Adrenal gland (tissue), 12 donors: ENCODE data around the gene CCDC66. TPM values are rescaled to one million over a fixed set of nuclear protein-coding genes. Genes with fewer than 3 reads are reported as not detected.

ENCODE experiments used
- DNase-seq, 7 donors: peaks; one replicate each; pipeline ENCODE4 v3.0.0-alpha.2; 2019 to 2020
- H3K27ac ChIP-seq, 5 donors: fragments of 200-600 bp; sonication (generic) in 4 of 5; 1 replicate in 3 of 5; 2 replicates in 2 of 5; pipeline versions ENCODE4 v1.5.1 to v1.8.0; 2016 to 2020; ENCODE audit warnings: mild to moderate bottlenecking in 1 of 5
- H3K27me3 ChIP-seq: fragments of 200-600 bp; 2 replicates; pipeline ENCODE4 v1.8.0; 2021
- H3K36me3 ChIP-seq, 2 donors: fragments of 200-600 bp; replicated peaks in 1 of 2; 1 replicate in 1 of 2; 2 replicates in 1 of 2; pipeline versions ENCODE4 v1.5.1 to v1.8.0; 2018 to 2022
- H3K4me1 ChIP-seq, 2 donors: fragments of 200-600 bp; replicated peaks in 1 of 2; 1 replicate in 1 of 2; 2 replicates in 1 of 2; pipeline versions ENCODE4 v1.5.1 to v1.8.0; 2018 to 2021
- H3K4me3 ChIP-seq, 4 donors: fragments of 200-600 bp; sonication (generic) in 3 of 4; one replicate each; pipeline ENCODE4 v1.5.1; 2016 to 2018
- H3K9me3 ChIP-seq, 3 donors: fragments of 200-600 bp; sonication (generic) in 1 of 3; replicated peaks in 1 of 3; 1 replicate in 2 of 3; 2 replicates in 1 of 3; pipeline versions ENCODE4 v1.5.1 to v1.8.0; 2016 to 2021
- CTCF ChIP-seq, 6 experiments: fragments of 450-650 bp in 4 of 6; fragments of 200-600 bp in 2 of 6; sonication (generic) in 1 of 6; IDR thresholded peaks; 1 replicate in 5 of 6; 2 replicates in 1 of 6; pipeline versions ENCODE4 v1.5.1 to v1.8.0; 2016 to 2021; ENCODE audit warnings: antibody characterized with exemption in 6 of 6, mild to moderate bottlenecking in 2 of 6, moderate library complexity in 1 of 6
- POLR2A ChIP-seq, 2 donors: fragments of 450-650 bp; IDR thresholded peaks; one replicate each; pipeline ENCODE4 v1.6.1; 2017; ENCODE audit warnings: antibody characterized with exemption in 2 of 2, mild to moderate bottlenecking in 2 of 2, moderate library complexity in 1 of 2
- WGBS, 4 donors: extraction: QIAGEN DNeasy Blood & Tissue Kit in 2 of 4; methylation state at CpG; one replicate each; pipeline versions ENCODE4 v1.1.5 to v1.1.7; 2013 to 2017; 5-methylcytosine and 5-hydroxymethylcytosine counted together
- intact Hi-C, 2 donors: fragments of 100-400 bp; cut with DNase I; formaldehyde crosslinking; loops; one replicate each; pipeline versions ENCODE4 v1.14.1 to v1.15.0; 2022 to 2023
- polyA plus RNA-seq, 3 donors: library from polyadenylated mRNA; stranded (reverse); fragments of 200-250 nt in 2 of 3; fragments of 350-450 nt in 1 of 3; fragmentation: Illumina TruSeq in 1 of 3; extraction: RNeasy Lipid Tissue Mini Kit (QIAGEN cat#74804) in 1 of 3; gene quantifications; one replicate each; pipeline ENCODE4 v1.2.3, GENCODE V29; 2013 to 2014
- total RNA-seq, 9 donors: library from RNA; depleted of rRNA in 4 of 9; stranded (reverse); fragments of >200 nt in 4 of 9; fragments of 120-200 nt in 1 of 9; fragmentation: NEBNext Ultra II Directional in 1 of 9; extraction: Animal tissue kit (Norgen Biotek cat#: 25700) in 1 of 9; gene quantifications; one replicate each; pipeline versions ENCODE4 v1.1.0 to v1.2.4, GENCODE V29; 2013 to 2023
- donor health status: healthy with polysubstance abuse.
- donor health status: Bipolar disorder and iron deficiency.
- donor health status: DM: yes; HTN: yes; CAD: no.
- donor health status: DM: no; HTN: no; CAD: no.
- donor health status: DM: no; HTN: no; CAD: no.
- donor health status: DM: yes; HTN: yes; CAD: no.

The CCDC66 gene
- total and polyA plus RNA-seq, 12 donors = 6.6 to 35.9 (median 18.5) TPM

DNA sequence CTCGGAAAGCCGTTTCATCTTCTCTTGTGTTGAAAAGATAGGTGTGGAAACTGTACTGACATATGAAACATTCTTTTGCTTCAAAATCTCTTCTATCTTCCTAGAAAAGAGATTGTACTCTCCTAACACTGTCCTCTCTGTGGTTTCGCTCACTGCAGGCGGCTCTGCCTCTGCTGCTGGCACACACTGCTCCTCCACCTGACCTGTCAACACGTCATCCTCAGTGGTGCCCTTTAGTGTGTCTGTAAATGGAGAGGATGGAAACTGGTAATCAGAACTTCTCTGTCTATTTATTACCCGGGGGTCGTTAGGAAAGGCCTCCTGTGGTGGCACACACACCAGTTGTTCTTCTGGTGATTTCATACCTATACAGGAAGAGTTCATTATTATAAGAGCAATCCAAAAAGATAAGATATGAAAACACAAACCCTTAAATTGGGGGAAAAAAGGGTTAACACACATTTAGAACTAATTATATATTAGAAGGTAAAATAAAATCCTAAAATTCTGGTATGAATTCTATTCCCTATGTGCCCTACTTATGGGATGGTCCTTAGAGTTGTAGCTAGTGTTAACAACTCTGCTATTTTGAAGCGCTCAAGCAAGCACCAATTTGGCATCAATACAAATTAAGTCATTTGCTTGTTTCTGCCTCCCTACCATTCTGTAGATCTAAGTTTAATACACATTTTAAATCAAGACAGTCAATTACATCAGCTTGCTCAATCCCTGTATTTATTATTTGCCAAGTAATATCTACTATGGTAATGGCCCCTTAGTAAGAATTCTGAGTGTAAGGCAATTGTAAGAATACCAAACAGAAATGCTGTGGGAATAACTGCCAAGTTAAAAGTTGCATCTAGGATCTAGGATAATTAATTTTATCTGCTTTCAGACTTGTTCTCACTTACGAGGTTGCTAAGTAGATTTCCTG is 76.9 kb downstream of the CCDC66 start:
- Histone ChIP-seq H3K4me3 (no peak overlapping the region), H3K27me3 (no peaks in the 10 kb centered on the region), H3K4me1 (no peaks in the 10 kb centered on the region), H3K27ac (no peak overlapping the region), H3K9me3 (no peaks in the 10 kb centered on the region), H3K36me3 (peaks cover 0 to 50% of the 10 kb centered on the region in 2 donors)
- DNase-seq = no peak
- no peak for TF ChIP-seq CTCF (IDR thresholded peaks at IDR 0.05)
- TF ChIP-seq POLR2A (IDR thresholded peaks at IDR 0.05) = no peak
- intact Hi-C loops = no loop called here
- WGBS, 4 donors = 86 to 90% (median 88%) methylated on average over 9 of the region's 9 CpGs

DNA sequence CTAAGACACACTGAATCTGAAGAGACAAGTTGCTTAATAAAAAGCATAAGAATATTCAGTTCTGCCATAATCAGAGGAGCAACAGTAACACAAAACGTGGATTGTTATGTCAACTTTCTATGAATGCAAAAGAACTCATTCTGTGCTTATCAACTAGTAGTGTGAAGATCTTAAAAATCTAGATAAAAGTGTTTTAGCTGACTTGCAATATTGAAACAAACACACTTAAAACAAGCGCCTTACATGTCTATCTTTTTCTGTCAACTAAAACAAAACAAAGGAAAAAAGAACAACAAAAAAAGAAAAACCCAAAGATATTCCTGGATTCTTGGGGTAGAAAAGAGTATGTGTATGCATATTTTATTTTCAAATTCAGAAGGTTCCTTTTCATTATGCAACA is 88.4 kb downstream of the CCDC66 start:
- H3K36me3 ChIP-seq = peaks cover 0 to 45% of the 10 kb centered on the region in 2 donors
- WGBS, 4 donors = 89 to 94% (median 92%) methylated on average over 2 of the region's 2 CpGs

DNA sequence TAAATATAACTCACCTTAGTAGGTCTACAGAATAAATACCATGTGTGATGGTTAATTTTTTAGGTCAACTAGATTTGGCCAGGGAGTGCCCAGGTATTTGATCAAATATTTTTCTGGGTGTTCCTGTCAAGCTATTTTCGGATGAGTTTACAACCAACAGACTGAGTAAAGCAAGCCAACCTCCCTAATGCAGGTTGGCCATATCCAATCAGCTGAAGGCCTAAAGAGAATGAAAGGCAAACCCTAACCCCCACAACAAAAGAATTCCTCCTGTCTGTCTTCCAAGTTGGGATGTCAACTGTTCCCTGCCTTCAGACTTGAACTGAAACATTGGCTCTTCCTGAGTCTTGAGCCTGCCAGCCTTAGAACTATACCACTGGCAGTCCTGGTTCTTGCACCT is 97.5 kb downstream of the CCDC66 start:
- 86 to 100% (median 89%) methylated on average over 1 of the region's 1 CpG for WGBS, 4 donors
- H3K4me3 ChIP-seq = no peak overlapping the region
- TF ChIP-seq POLR2A (IDR thresholded peaks at IDR 0.05) = no peak
- TF ChIP-seq CTCF (IDR thresholded peaks at IDR 0.05) = no peak

More for the DNA sequence above, 88.4 kb downstream of the CCDC66 start:
- no peak for DNase-seq
- no peaks in the 10 kb centered on the region for H3K27me3 ChIP-seq
- intact Hi-C loops = no loop called here
- H3K4me3 ChIP-seq = no peak overlapping the region
- H3K4me1 ChIP-seq = peaks cover 0 to 18% of the 10 kb centered on the region in 2 donors
- H3K9me3 ChIP-seq = no peaks in the 10 kb centered on the region
- no peak overlapping the region for H3K27ac ChIP-seq
- TF ChIP-seq POLR2A (IDR thresholded peaks at IDR 0.05) (no peak), CTCF (IDR thresholded peaks at IDR 0.05) (no peak)

DNA sequence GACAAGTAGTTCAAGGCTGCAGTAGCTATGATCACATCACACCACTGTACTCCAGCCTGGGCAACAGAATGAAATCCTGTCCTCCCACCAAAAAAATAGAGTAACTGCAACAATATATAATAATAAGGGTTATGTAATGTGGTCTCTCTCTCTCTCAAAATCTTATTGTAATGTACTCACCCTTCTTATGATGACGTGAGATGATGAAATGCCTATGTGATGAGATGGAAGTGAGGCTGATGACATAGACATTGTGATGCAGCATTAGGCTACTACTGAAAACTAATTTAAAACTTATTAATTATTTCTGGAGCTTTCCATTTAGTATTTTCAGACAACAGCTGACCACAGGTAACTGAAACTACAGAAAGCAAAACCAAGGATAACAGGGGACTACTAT is 98.7 kb downstream of the CCDC66 start:
- H3K27ac ChIP-seq = no peak overlapping the region
- no peaks in the 10 kb centered on the region for H3K9me3 ChIP-seq
- no peaks in the 10 kb centered on the region for H3K4me1 ChIP-seq
- intact Hi-C loops = no loop called here
- TF ChIP-seq CTCF (IDR thresholded peaks at IDR 0.05) (no peak), POLR2A (IDR thresholded peaks at IDR 0.05) (no peak)
- H3K36me3 ChIP-seq = peaks cover 0 to 52% of the 10 kb centered on the region in 2 donors
- 81 to 96% (median 91%) methylated on average over 1 of the region's 1 CpG for WGBS, 4 donors
- DNase-seq = no peak
- no peaks in the 10 kb centered on the region for H3K27me3 ChIP-seq
- H3K4me3 ChIP-seq = no peak overlapping the region

More for the DNA sequence above, 97.5 kb downstream of the CCDC66 start:
- no peak for DNase-seq
- H3K36me3 ChIP-seq = peaks cover 0 to 39% of the 10 kb centered on the region in 2 donors
- H3K27ac ChIP-seq = no peak overlapping the region
- intact Hi-C loops = no loop called here
- H3K27me3 ChIP-seq = no peaks in the 10 kb centered on the region
- peaks cover 0 to 8% of the 10 kb centered on the region in 2 donors for H3K4me1 ChIP-seq
- no peaks in the 10 kb centered on the region for H3K9me3 ChIP-seq
